DMS 273 (cell line): ENCODE results near the gene PPM1M.

Experiments
- DNase-seq: peaks from one replicate; lab custom pipeline; 2025; ENCODE audit not compliant: unreplicated experiment; lab: John Stamatoyannopoulos, UW

Gene PPM1M

GRCh38 chr3:52230461-52230860 is 15.1 kb upstream of the PPM1M start:
- no peak for DNase-seq

- DNase-seq: no peak
Observed at GRCh38 chr3:52230889-52231499, 14.6 kb upstream of the PPM1M start.

DNA sequence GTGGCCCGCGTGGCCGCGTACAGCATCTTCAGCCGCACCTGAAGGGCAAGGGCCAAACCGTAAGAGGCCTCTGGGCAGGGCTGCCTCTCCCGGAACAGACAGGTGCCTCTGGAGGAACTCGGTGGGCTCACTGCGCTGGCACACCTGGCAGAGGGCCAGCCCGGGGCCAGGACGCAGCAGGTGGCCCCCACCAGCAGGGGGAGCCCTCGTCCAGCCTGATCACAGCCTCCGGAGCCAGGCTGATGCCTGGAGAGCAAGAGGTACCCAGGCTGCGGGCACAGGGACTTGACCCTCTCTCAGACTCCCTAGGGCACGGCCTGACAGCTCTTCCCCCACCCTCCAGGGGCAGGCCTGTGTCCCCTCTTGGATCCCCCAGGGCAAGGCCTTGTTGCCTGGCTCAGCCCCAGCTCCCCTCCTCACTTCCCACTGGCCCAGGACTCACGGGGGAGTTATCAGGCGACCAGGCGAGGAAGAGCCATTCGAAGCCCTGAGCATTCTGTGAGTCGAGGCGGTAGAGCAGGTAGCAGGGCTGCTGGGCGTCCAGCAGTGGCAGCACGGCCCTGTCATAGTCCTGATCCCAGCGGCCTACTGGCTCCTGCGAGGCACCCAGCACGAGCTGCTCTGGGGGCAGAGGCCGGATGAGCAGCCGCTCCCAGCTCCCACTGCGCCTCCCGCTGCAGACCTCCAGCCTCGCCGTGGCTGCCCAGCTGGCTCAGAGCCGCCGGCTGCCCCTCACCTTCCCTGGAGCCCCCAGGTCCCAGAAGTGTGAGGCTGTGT is 13.9 kb upstream of the PPM1M start:
- peak; percentile 79 for DNase-seq

- DNase-seq: no peak
Observed at GRCh38 chr3:52232279-52233107, 13.1 kb upstream of the PPM1M start.

DNA sequence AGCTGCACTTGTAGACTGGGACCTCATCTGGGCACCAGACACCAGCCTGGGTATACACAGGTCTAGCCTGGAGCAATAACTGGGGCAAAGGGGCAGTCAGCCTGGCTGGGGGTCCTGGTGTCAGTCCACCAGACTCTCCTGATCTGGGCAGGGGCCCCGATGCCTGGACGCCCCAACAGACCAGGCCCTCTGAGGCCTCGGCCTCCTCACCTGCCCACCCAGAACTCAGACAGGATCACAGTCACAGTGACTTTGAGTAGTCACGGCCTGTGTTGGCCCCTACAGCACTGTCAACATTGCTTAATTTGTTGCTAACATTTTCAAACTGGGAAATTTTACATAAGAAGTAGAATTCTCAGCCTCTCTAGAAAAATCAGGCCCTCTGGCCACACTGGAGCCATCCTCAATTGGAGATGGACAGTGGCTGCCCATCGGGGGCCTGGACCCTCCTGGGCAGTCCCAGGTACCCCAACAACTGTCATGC is 12.4 kb upstream of the PPM1M start:
- DNase-seq: no peak

GRCh38 chr3:52233968-52234367 is 11.6 kb upstream of the PPM1M start:
- DNase-seq: peak; percentile 22

- no peak for DNase-seq
Observed at GRCh38 chr3:52234516-52235447, 10.8 kb upstream of the PPM1M start.

GRCh38 chr3:52236424-52236886 is 9.1 kb upstream of the PPM1M start:
- DNase-seq: no peak

- DNase-seq: no peak
Observed at GRCh38 chr3:52237006-52237656, 8.4 kb upstream of the PPM1M start.

DNA sequence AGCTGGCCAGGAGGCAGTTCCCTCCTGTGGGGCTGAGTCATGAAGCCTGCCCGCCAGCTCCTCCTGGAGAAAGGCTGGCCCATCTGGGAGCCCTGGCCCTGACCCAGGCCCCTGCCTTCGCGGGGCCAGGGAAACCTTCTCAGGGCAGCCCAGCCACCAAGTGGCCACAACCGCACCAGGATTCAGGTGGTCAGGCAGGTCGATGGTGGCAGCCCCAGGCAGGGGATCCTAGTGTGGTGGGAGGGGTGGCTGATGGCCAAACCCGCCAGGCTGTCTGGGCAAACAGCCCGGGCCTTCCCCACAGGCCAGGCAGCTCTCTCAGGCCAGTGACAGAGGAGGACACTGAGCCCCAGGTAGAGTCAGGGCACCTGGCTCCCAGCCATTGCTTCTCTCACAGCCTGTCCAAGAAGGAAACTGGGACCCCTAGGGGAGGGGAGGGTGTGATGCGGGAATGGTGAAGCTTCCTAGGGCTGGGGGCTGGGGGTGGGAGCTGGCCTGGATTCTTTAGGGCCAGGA is 7.8 kb upstream of the PPM1M start:
- DNase-seq: peak; percentile 85

- DNase-seq: peak; percentile 47
Observed at GRCh38 chr3:52238193-52238760, 7.3 kb upstream of the PPM1M start.

DNA sequence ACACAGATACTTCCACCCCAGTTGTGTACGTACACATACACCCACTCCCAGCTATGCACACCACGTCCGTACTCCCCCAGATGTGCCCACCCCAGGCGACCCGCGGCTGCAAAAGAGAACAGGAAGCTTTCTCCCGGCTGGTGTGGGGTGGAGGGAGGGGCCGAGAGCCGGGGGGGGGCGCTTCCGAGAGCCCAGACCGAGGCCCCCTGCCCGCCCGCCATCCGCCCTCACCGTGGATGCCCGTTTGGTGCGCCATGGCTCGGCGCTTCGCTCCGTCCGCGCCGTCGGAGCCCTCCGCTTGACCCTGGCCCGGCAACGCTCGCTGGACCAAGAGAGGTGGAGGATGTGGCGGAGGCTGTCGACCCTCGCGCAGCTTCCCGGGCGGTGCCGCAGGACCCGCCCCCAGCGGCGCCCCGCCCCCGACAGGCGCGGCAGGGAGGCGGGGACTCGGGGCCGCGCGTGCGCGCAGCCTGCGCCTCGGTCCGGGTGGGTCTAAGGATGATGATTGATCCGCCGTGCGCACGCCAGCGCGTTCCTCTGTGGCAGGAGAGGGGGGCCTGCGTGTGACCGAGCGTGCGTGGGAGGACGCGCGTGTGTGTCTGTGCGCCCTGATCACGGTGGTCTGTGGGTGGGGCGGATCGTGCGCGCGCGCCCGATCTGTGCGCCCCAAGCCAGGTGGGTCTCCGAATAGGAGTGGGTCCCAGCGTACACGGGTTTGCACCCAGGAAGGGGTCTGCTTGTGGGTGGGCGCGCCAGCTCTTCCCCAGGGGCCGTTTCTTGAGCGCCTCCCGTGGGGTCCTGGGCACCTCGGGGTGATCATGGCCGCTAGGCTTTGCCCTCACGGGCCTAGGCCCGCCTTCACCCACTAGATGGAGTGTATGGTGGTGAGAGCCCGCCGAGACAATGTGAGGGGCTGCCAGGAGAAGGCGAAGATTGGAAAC is 6.5 kb upstream of the PPM1M start, which contains the start of gene TWF2:
TSS of gene TWF2 (minus strand) at position 398 of the 941 bp plus-strand sequence. CDS start at position 256, 142 bp downstream.
- DNase-seq: peak; percentile 88

DNA sequence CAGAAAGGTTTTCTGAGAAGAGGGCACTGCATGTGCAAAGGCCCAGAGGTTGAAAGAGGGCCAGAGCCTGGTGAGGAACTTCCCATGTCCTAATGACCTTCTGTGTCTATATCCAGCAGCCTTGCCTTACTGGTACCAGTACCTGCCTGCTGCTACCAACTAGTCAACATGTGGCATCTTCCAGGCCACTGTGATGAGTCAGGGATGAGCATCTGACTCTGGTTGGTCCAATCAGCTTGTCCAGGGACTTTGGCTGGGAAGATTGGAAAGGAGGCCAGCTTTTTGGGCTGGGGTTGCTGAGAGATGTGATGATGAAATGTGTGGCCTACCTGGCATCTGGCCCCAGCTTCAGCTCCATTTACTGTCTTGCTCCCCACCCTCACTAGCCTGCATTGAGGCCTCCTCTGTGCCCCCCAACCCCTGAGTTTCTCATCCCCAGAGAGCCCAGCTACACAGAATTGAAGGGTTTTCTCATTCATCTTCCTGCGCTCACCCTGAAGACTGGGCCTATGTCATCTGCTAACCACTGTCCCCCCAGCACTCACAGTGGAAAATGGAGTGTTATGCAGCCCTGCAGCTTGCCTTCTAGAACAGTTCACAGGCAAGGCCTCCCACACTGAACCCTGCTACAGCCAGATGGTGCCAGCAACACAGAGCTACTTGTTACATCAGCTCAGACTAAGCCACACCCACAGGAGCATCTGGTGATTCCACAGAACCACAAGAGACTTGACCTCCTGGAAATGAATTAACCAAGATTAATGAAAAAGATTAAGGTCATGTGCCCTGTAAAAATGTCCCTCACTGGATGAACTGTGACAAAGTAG is 5.3 kb upstream of the PPM1M start:
- peak; percentile 95 for DNase-seq

- no peak for DNase-seq
Observed at GRCh38 chr3:52240886-52241370, 4.6 kb upstream of the PPM1M start.

DNA sequence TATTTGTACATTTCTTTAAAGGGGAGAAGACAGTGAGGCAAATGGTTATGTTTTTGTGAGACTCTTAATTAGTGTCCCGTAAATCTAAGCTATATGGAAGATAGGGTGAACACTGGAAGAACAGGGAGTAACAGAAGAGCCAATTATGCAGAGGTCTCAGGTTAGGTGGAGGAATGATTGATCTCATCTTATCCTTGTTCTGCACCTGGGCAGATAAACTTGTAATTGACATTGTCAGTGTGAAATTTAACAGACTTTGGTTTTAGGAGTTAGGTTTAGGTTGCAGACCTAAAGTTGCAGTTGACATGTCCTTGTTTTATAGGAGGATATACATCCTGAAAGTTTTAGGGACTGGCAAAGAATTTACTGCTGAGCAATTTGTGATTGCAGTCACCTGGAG is 3.5 kb upstream of the PPM1M start:
- DNase-seq: no peak

DNA sequence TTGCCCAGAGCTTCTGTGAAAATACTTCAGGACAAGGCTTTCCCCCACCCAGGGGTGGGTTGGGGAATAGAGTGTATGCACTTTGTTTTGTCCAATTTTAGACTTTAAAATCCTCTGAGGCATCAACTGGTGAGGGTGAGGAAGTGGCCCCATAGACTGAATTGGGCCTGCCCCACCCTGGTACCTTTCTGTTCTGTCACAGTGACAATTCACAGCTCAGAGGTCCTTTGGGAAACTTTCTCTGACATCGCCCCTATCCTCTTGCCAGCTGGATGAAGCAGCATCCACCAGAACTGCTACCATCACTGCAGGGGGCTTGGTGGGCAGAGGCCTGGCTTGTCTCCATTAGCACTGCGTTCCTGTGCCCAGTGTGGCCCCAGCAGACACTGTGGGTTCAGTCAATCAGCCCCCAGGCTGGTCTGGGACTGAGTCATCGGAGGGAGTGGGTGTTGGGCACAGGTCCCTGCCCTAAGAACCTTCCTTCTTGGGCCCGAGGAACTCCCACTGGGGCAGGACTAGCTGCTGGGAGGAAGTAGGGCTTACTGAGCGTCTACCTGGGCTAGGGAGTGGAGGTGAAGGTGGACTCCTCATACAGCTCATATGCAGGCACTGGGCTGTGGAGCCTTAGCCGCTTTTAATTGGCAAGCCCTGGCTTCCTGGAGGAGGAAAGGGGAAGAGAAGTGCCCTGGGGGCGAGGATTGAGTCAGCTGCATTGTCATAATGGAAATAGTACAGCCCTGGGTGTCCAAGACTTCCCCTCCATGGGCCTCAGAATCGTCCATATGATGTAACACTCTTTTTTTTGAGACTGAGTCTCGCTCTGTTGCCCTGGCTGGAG is 1.5 kb upstream of the PPM1M start:
- no peak for DNase-seq
